IMR-90 (cell line): Measurements from ENCODE around the gene LRRC47. TPM values are rescaled to one million over a fixed set of nuclear protein-coding genes. Genes with fewer than 3 reads are reported as not detected.

Experiments
- ATAC-seq: fragments of 200-7000 bp; cut with Tn5 transposase; 2 replicates; pipeline ENCODE4 v1.9.1; 2020; ENCODE audit warnings: low read depth, mild to moderate bottlenecking, moderate library complexity
- BruUV-seq: library from RNA; stranded (reverse); fragments of 400-500 nt; replicated peaks from 2 replicates; lab custom pipeline; 2021; lab: Mats Ljungman, UMichigan
- CTCF ChIA-PET: fragments of 300-600 bp; formaldehyde crosslinking; extraction: SDS; loops from one replicate; lab custom pipeline; 2021; ENCODE audit warnings: antibody characterized with exemption; lab: Yijun Ruan, JAX
- POLR2A ChIA-PET: fragments of 300-600 bp; sonication (Branson Sonifier 250); formaldehyde crosslinking; loops from one replicate; lab custom pipeline; 2022; ENCODE audit warnings: antibody characterized with exemption; ENCODE audit not compliant: unreplicated experiment; lab: Charles Lee
- DNase-seq: peaks from one replicate; pipeline ENCODE4 v3.0.0; 2013
- H2AFZ ChIP-seq: replicated peaks from 2 replicates; pipeline ENCODE3; 2013; ENCODE audit warnings: low read length, mild to moderate bottlenecking; ENCODE audit not compliant: poor library complexity
- H2AK5ac ChIP-seq: 2 replicates; pipeline ENCODE4 v1.6.1; 2013; ENCODE audit warnings: low read depth, low read length, inconsistent platforms
- H2AK9ac ChIP-seq: replicated peaks from 2 replicates; pipeline ENCODE3; 2013; ENCODE audit warnings: mild to moderate bottlenecking, low read depth, low read length, moderate library complexity; ENCODE audit not compliant: poor library complexity
- H2BK120ac ChIP-seq: 2 replicates; pipeline ENCODE4 v1.6.1; 2013; ENCODE audit warnings: low read depth, low read length, inconsistent platforms
- H2BK15ac ChIP-seq: 3 replicates; pipeline ENCODE4 v1.6.1; 2013; ENCODE audit warnings: low read depth, low read length, inconsistent platforms
- H2BK20ac ChIP-seq: 2 replicates; pipeline ENCODE4 v1.6.1; 2013; ENCODE audit warnings: low read depth, mild to moderate bottlenecking, inconsistent platforms, low read length, moderate library complexity
- H2BK5ac ChIP-seq: 2 replicates; pipeline ENCODE4 v1.6.1; 2013; ENCODE audit warnings: mild to moderate bottlenecking, low read depth, low read length, inconsistent platforms; ENCODE audit not compliant: poor library complexity, severe bottlenecking
- H3K14ac ChIP-seq: replicated peaks from 2 replicates; pipeline ENCODE4 v1.6.1; 2013; ENCODE audit warnings: low read depth, low read length, inconsistent platforms
- H3K18ac ChIP-seq: 2 replicates; pipeline ENCODE4 v1.6.1; 2013; ENCODE audit warnings: low read depth, low read length, control low read depth
- H3K23ac ChIP-seq: 2 replicates; pipeline ENCODE4 v1.6.1; 2013; ENCODE audit warnings: low read depth, low read length, inconsistent platforms
- H3K27ac ChIP-seq: 2 replicates; pipeline ENCODE4 v1.5.1; 2013; ENCODE audit warnings: mild to moderate bottlenecking, control low read depth, low read length; ENCODE audit not compliant: insufficient read depth
- H3K27me3 ChIP-seq: 2 replicates; pipeline ENCODE4 v1.6.1; 2013; ENCODE audit warnings: low read length; ENCODE audit not compliant: control insufficient read depth, insufficient read depth
- H3K36me3 ChIP-seq: 2 replicates; pipeline ENCODE4 v1.6.1; 2013; ENCODE audit warnings: low read length, mixed read lengths; ENCODE audit not compliant: control insufficient read depth, insufficient read depth
- H3K4ac ChIP-seq: 2 replicates; pipeline ENCODE4 v1.6.1; 2013; ENCODE audit warnings: low read depth, low read length, inconsistent platforms
- H3K4me1 ChIP-seq: 2 replicates; pipeline ENCODE4 v1.6.1; 2013; ENCODE audit warnings: low read length, mixed read lengths; ENCODE audit not compliant: control insufficient read depth, insufficient read depth
- H3K4me2 ChIP-seq: 2 replicates; pipeline ENCODE4 v1.6.1; 2013; ENCODE audit warnings: low read depth, mild to moderate bottlenecking, control low read depth, low read length, moderate library complexity
- H3K4me3 ChIP-seq: 2 replicates; pipeline ENCODE4 v1.5.1; 2013; ENCODE audit warnings: low read depth, mild to moderate bottlenecking, control low read depth, low read length, moderate library complexity; ENCODE audit not compliant: insufficient read depth
- H3K56ac ChIP-seq: 2 replicates; pipeline ENCODE4 v1.6.1; 2013; ENCODE audit warnings: low read length, inconsistent platforms; ENCODE audit not compliant: insufficient read depth; ENCODE audit errors: extremely low read depth
- H3K79me1 ChIP-seq, 2 experiments: 2 replicates each; pipeline ENCODE4 v1.6.1; 2013; ENCODE audit warnings: low read length in 2 of 2, inconsistent platforms in 1 of 2, low read depth in 1 of 2
- H3K9ac ChIP-seq: 2 replicates; pipeline ENCODE4 v1.6.1; 2013; ENCODE audit warnings: low read depth, low read length, control low read depth
- H3K9me1 ChIP-seq: 2 replicates; pipeline ENCODE4 v1.6.1; 2013; ENCODE audit warnings: low read length, inconsistent platforms; ENCODE audit not compliant: insufficient read depth
- H3K9me3 ChIP-seq: 2 replicates; pipeline ENCODE4 v1.6.1; 2013; ENCODE audit warnings: low read length; ENCODE audit not compliant: control insufficient read depth, insufficient read depth
- H4K20me1 ChIP-seq: 2 replicates; pipeline ENCODE4 v1.6.1; 2013; ENCODE audit warnings: low read length, inconsistent platforms; ENCODE audit not compliant: insufficient read depth
- H4K5ac ChIP-seq: 2 replicates; pipeline ENCODE4 v1.6.1; 2013; ENCODE audit warnings: mild to moderate bottlenecking, low read depth, low read length, control low read depth
- H4K8ac ChIP-seq, 2 experiments: 2 replicates each; pipeline ENCODE4 v1.6.1; 2013; ENCODE audit warnings: low read depth in 2 of 2, low read length in 2 of 2, control low read depth in 1 of 2, inconsistent platforms in 1 of 2
- H4K91ac ChIP-seq: 2 replicates; pipeline ENCODE4 v1.6.1; 2013; ENCODE audit warnings: low read depth, low read length, inconsistent platforms; ENCODE audit not compliant: insufficient read depth
- BHLHE40 ChIP-seq: fragments of 150-350 bp; IDR thresholded peaks from 2 replicates; pipeline ENCODE4 v1.6.1; 2016; ENCODE audit warnings: mild to moderate bottlenecking, low read depth, low read length
- CEBPB ChIP-seq: IDR thresholded peaks from 2 replicates; pipeline ENCODE4 v1.6.1; 2012; ENCODE audit warnings: low read depth, low read length, improper control_type of control experiment
- CHD1 ChIP-seq: IDR thresholded peaks from 2 replicates; pipeline ENCODE4 v1.6.1; 2012; ENCODE audit warnings: low read depth, low read length, improper control_type of control experiment
- MAZ ChIP-seq: IDR thresholded peaks from 2 replicates; pipeline ENCODE4 v1.6.1; 2012; ENCODE audit warnings: low read depth, mild to moderate bottlenecking, low read length, improper control_type of control experiment, moderate library complexity, borderline replicate concordance
- MXI1 ChIP-seq: IDR thresholded peaks from 2 replicates; pipeline ENCODE4 v1.6.1; 2012; ENCODE audit warnings: low read depth, mild to moderate bottlenecking, low read length, moderate library complexity, borderline replicate concordance
- NFE2L2 ChIP-seq: fragments of 150-350 bp; IDR thresholded peaks from 2 replicates; pipeline ENCODE4 v1.6.1; 2016; ENCODE audit warnings: low read depth, mild to moderate bottlenecking, low read length
- POLR2A ChIP-seq: IDR thresholded peaks from 2 replicates; pipeline ENCODE4 v1.6.1; 2012; ENCODE audit warnings: mild to moderate bottlenecking, low read depth, low read length
- RFX5 ChIP-seq: IDR thresholded peaks from 2 replicates; pipeline ENCODE4 v1.8.0; 2012; ENCODE audit warnings: low read depth, mild to moderate bottlenecking, low read length, moderate library complexity
- SMC3 ChIP-seq: fragments of 150-350 bp; IDR thresholded peaks from 2 replicates; pipeline ENCODE4 v1.6.1; 2016; ENCODE audit warnings: low read depth, mild to moderate bottlenecking, antibody characterized with exemption, low read length, moderate library complexity
- USF2 ChIP-seq: fragments of 150-350 bp; IDR thresholded peaks from 2 replicates; pipeline ENCODE4 v1.6.1; 2017; ENCODE audit warnings: mild to moderate bottlenecking, antibody characterized with exemption, low read length, low read depth
- WGBS, 2 experiments: methylation state at CpG; one replicate each; pipeline versions ENCODE4 v1.1.5 to v1.1.7; 2013; ENCODE audit warnings: missing lambda C conversion rate in 2 of 2; ENCODE audit not compliant: insufficient read length in 1 of 2; ENCODE audit errors: extremely low coverage in 2 of 2; 5-methylcytosine and 5-hydroxymethylcytosine counted together
- dilution Hi-C: fragments of 300-500 bp; cut with HindIII; formaldehyde crosslinking; loops from one replicate; pipeline ENCODE4 v1.14.3; 2018; ENCODE audit warnings: low sequenced_read_pairs; ENCODE audit not compliant: unreplicated experiment
- in situ Hi-C: fragments of 300-500 bp; cut with MboI; formaldehyde crosslinking; loops from 3 replicates; pipeline ENCODE4 v1.14.3; 2019; ENCODE audit warnings: low sequenced_read_pairs, inconsistent platforms, mixed read lengths
- intact Hi-C: fragments of 100-400 bp; cut with micrococcal nuclease; formaldehyde crosslinking; loops from 2 replicates; pipeline ENCODE4 v1.10.0; 2022
- polyA plus RNA-seq, 3 experiments: library from polyadenylated mRNA; depleted of rRNA; stranded (reverse); fragments of >200 nt; gene quantifications; 2 replicates each; pipeline ENCODE4 v1.2.3, GENCODE V29; 2012; ENCODE audit warnings: low replicate concordance in 1 of 3
- total RNA-seq: library from RNA; depleted of rRNA; stranded (reverse); fragments of >200 nt; gene quantifications from 2 replicates; pipeline ENCODE4 v1.2.3, GENCODE V29; 2012

LRRC47 gene
- total and polyA plus RNA-seq, 2 of the 4 experiments (the other 2 are of a cell fraction): 15.2 to 19.7 TPM

DNA sequence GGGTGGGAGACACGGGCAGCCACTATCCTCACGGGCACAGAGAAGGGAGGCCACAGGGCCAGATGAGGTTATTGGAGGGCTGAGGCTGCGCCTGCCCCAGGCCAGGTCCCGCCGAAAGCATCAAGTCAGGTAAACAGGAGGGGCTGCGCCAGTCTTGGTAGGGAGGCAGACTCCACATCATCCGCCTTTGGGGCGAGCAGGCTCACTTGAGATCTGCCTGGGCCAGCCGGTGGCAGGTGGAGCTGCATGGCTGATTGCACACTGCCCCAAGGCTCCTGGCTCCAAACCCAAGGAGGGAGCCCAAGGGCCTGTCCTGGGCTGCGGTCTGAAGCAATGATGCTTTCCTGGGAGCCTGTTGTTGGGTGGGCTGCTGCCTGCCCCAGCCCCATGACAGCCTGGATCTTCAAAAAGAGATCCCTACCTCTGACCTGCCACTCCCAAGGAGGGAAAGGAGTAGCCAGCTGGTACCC is 19.2 kb downstream of the LRRC47 start (continued):
- TF ChIP-seq SMC3: no peak
- no peak for TF ChIP-seq RFX5
- no peak for TF ChIP-seq MXI1
- TF ChIP-seq CEBPB: no peak

GRCh38 chr1:3776231-3776961 is 19.9 kb downstream of the LRRC47 start:
- Histone ChIP-seq H3K4me1 (peaks cover 18% of the 10 kb centered on the region), H2AFZ (peak overlapping the region; percentile 23), H4K8ac (no peak overlapping the region), H2AK9ac (peak overlapping the region; percentile 79), H3K4ac (no peak overlapping the region), H3K36me3 (peaks cover 22% of the 10 kb centered on the region), H2BK15ac (no peak overlapping the region), H2BK120ac (no peak overlapping the region), H2AK5ac (no peak overlapping the region), H3K14ac (no peak overlapping the region), H3K9ac (no peak overlapping the region), H2BK20ac (no peak overlapping the region), H2BK5ac (no peak overlapping the region), H3K79me1 (no peaks in the 10 kb centered on the region), H4K91ac (no peak overlapping the region), H4K20me1 (no peaks in the 10 kb centered on the region), H3K4me3 (no peak overlapping the region), H3K27me3 (no peaks in the 10 kb centered on the region), H4K5ac (no peak overlapping the region), H3K18ac (no peak overlapping the region), H3K9me3 (no peaks in the 10 kb centered on the region), H3K4me2 (no peak overlapping the region), H3K27ac (no peak overlapping the region), H3K56ac (no peak overlapping the region), H3K9me1 (peaks cover 4% of the 10 kb centered on the region; the same call in 1 of the 2 replicates), H3K23ac (no peak overlapping the region)
- CTCF ChIA-PET: interaction anchor here (1.2 kb wide), 1 partner anchor 81 kb away, joined by 3 read pairs; no protein-coding TSS in a partner anchor
- ATAC-seq: no peak
- in situ Hi-C loops (no loop called here), dilution Hi-C loops (no loop called here), intact Hi-C loops (no loop called here)
- POLR2A ChIA-PET: no interaction called here
- no peak for DNase-seq
- WGBS, 2 experiments: no CpG with 5 or more reads among the region's 21 CpGs
- TF ChIP-seq BHLHE40 (no peak), NFE2L2 (no peak), MAZ (no peak), POLR2A (no peak), CHD1 (no peak), USF2 (no peak), CEBPB (no peak), RFX5 (no peak)
- BruUV-seq: no TSS peak
